GM19239 (cell line): ENCODE data around the gene XAB2.

ENCODE experiments used
- DNase-seq: peaks from one replicate; pipeline ENCODE4 v3.0.0; 2011; ENCODE audit warnings: low spot score; ENCODE audit not compliant: insufficient read length
- FAIRE-seq: peaks from 2 replicates; lab custom pipeline; 2011; peaks lifted over from hg19 to GRCh38; lab: Jason Lieb, UNC

XAB2 gene

GRCh38 chr19:7629347-7630054, at the start of gene XAB2, which contains the start of gene PET100:
Gene XAB2, minus strand, starts transcription at chr19:7629545. Its CDS starts 18 bp downstream, at chr19:7629527.
Gene PET100, plus strand, starts transcription at chr19:7629793. Its CDS starts 41 bp downstream, at chr19:7629834.
- FAIRE-seq (peak; percentile 100), DNase-seq (peak; percentile 99)

DNA sequence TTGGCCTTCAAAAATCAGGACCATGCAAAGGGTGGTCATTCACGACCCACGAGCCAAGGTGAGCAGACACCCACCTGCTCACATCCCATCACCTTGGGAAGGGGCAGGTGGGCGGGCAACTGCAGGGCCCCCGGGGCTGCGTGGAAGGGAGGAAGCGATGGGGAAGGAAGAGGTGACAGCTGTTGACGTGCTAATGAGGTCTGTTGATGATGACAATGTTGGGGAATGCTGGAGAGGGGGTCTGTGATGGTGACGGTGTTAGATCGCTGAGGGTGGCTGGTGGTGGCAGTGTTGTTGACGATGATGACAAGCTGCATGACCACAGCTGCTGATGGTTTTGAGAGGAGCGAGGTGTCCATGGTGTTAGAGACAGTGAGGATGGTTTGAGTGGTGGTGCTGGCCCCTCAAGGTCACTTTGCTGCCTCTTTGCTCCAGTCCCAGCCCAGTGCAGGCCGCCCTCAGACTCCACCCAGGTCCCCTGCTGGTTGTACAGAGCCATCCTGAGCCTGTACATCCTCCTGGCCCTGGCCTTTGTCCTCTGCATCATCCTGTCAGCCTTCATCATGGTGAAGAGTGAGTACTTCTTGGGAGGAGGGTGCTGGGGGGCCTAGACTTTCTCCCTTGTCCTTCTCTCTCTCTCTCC, 48.4 kb upstream of the XAB2 start:
- DNase-seq (no peak), FAIRE-seq (no peak)

- DNase-seq = no peak
- no peak for FAIRE-seq
These were observed 47.5 kb upstream of the XAB2 start, which contains the start of gene MCEMP1 for GRCh38 chr19:7676854-7677253. Gene MCEMP1, plus strand, starts transcription at chr19:7677090. Its CDS starts 31 bp downstream, at chr19:7677121.

DNA sequence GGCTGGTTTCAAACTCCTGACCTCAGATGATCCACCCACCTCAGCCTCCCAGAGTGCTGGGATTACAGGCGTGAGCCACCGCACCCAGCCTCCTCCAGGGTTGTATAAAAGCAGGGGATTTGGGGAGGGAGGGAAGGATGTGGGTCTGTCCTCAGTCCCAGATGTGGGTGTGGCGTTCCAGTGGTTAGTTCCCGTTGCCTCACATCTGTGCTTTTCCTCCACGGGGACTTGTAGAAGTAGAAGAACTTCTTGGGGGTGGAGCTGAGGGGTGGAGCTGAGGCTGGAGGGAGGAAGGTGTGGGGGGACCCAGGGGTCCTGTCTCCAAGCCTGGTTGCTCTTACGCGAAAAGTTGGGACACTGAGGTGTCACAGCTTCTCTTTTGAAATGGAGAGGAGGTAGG, 47.0 kb upstream of the XAB2 start:
- DNase-seq = no peak
- no peak for FAIRE-seq

DNA sequence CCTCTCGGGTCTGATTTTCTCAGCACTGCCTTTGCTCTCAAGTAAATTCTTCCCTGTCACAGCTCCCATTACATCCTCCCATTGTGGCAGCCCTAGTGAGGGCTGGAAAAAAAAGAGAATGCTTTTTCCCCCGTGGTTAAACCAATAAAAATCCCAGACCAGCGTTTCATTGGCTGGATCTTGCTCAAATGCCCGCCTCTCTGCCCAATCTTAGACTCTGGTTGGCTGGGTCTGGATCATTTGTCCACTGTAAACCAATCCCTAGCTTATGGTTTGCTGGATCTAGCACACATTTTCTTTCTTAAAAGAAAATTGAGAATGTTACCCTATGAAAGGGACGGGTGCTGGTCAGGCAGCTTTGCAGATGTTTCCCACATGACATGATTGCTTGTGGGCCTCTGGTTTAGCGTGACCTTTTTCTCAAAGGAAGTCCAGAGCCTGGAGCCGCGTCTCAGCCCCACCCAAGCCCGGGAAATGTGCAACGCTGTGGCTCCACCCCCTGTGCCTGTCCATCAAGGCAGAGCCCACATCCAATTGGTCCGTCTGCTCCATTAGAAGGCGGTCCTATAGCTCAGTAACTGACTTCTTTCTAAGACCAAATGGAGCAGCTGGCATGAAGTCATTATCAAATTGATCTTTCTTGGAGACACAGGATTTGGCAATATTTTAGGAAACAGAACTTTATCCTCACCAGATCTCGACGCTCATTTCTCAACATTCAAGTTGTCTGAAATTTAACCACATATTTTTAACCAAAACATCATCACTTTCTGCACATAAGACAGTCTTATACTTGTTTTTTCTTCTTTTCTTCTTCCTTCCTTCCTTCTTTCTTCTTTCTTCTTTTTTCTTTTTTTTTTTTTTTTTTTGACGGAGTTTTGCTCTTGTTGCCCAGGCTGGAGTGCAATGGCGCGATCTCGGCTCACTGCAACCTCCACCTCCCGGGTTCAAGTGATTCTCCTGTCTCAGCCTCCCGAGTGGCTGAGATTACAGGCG, 45.0 kb upstream of the XAB2 start:
- peak; percentile 47 for DNase-seq
- no peak for FAIRE-seq

- no peak for FAIRE-seq
- DNase-seq = no peak
These were observed 43.2 kb upstream of the XAB2 start for GRCh38 chr19:7672522-7672921.

DNA sequence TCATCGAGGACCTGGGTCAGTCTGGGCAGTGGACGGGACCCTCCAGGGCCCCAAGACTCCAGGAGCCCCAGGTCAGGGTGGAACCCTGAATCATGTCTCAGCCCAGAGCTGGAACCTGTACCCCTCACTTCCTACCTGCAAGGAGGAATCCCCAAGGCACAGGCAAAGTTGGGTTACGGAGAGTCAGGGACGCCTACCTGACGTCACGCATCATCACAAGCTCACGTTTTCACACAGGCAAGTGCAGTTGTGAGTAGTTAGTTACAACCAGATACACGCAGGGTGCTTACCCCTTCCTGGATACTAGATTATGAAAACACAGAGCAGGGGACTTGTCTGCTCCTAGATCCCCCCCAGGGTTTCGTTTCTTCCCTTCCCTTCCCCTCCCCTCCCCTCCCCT, 41.4 kb upstream of the XAB2 start:
- DNase-seq (no peak), FAIRE-seq (no peak)

GRCh38 chr19:7670150-7670783, 40.9 kb upstream of the XAB2 start:
- FAIRE-seq = no peak
- no peak for DNase-seq

DNA sequence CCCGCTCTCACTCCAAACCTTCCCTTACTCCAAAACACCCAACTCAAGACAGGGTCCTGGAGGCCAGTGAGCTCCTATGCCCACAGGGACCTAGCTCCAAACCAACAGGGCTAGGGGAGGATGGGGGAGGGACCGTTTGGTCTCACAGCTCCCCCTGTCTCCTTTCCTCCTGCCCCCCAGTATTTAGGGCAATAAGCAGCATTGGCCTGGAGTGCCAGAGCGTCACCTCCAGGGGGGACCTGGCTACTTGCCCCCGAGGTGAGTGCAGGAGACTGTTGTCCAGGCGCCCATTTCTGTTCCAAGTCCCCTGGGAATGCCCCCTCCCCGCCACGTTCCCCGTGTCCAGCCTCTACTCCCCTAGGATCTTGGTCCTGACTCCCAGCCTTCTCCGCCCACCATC, 40.3 kb upstream of the XAB2 start:
- FAIRE-seq = no peak

DNA sequence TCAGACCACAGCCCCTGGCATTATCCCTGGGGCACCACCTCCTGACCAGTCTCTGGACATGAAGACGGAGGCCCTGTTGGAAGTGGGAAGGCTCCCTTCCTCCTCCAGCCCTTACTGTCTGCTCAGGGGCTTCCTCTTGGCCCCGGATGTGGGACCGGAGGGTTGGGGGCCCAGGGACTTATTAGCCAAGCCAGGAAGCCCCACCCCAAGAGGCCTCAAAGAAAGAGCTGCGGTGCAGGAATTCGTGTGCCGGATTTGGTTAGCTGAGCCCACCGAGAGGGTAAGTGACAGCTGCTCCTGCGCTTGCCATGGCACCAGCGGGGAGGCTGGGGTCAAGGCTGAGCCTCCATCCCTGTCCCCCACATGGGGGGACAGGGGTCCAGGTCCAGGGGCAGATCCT, 39.5 kb upstream of the XAB2 start, which contains the start of gene RETN:
Gene RETN, plus strand, starts transcription at position 208 of the 400 bp plus-strand sequence. CDS start 278 bp downstream, outside the sequence.
- FAIRE-seq (no peak), DNase-seq (no peak)

More for the DNA sequence above, 40.3 kb upstream of the XAB2 start:
- no peak for DNase-seq

GRCh38 chr19:7665076-7665475, 35.7 kb upstream of the XAB2 start:
- DNase-seq (no peak), FAIRE-seq (no peak)

DNA sequence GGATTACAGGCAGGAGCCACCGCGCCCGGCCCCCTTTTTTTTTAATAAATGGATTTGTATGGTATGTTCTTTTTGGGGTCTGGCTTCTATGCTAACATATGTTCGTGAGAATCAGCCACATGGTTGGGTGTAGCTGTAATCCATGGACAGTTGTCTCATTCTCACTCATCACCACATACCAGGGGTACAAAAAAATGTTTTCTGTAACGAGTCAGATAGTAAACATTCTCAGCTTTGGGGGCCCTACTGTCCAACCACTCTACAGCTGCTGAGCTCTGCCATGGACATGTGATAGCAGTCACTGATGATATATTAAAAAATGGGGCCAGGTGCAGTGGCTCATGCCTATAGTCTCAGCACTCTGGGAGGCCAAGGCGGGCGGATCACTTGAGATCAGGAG, 34.4 kb upstream of the XAB2 start:
- no peak for FAIRE-seq
- DNase-seq = no peak

GRCh38 chr19:7662657-7663056, 33.3 kb upstream of the XAB2 start:
- no peak for FAIRE-seq
- no peak for DNase-seq

DNA sequence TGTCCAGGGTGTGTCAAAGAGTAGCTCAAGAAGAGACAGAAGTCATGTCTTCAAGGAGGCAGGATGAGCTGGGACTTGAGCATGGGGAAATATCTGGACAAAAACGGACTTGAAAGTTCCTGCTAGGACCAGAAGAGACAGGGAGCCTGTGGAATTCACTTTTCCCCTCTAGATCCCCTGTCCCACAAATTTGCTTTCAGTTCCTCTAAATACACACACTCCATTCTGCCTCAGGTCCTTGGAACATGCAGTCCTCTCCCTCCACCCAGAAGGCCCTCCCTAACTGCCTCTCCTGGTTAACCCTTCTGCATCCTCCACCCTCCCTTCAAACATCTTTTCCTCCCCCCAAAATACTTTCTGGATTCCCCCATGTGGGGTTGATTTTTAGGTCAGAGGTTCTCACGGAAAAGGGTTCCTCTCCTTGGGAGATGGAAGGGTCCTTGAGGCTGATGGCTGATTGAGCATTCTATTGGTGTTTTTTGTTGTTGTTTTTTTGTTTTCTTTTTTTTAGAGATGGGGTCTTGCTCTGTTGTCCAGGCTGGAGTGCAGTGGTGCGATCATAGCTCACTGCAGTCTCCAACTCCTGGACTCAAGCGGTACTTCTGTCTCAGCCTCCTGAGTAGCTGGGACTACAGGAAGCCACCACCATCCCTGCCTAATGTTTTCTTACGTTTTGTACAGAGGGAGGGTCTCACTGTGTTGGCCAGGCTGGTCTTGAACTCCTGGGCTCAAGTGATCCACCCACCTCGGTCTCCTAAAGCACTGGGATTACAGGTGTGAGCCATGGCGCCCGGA, 32.6 kb upstream of the XAB2 start:
- FAIRE-seq (no peak), DNase-seq (no peak)

- DNase-seq (peak; percentile 94), FAIRE-seq (peak; percentile 98)
These were observed 28.9 kb upstream of the XAB2 start for GRCh38 chr19:7658219-7658686.

- DNase-seq (no peak), FAIRE-seq (no peak)
These were observed 27.9 kb upstream of the XAB2 start for GRCh38 chr19:7657131-7657751.

- DNase-seq = no peak
- no peak for FAIRE-seq
These were observed 26.2 kb upstream of the XAB2 start for GRCh38 chr19:7655581-7655980.

GRCh38 chr19:7654401-7654800, 25.1 kb upstream of the XAB2 start:
- DNase-seq = no peak
- FAIRE-seq = no peak
